ENCODE data around the gene ZBP1. TPM values are rescaled to one million over a fixed set of nuclear protein-coding genes. Genes with fewer than 3 reads are reported as not detected.

The ZBP1 gene
- total RNA-seq, 1 donor from 2014 or later: not detected

GRCh38 chr20:57595041-57596030, 24.9 kb downstream of the ZBP1 start:
- no peak overlapping the region for H3K4me3 Mint-ChIP-seq (ENCODE audit: unreplicated experiment)
- H3K9me3 Mint-ChIP-seq (ENCODE audit: low read depth): no peaks in the 10 kb centered on the region
- DNase-seq (ENCODE audit: low spot score): no peak
- H3K4me1 Mint-ChIP-seq (ENCODE audit: low read depth): peaks cover 13% of the 10 kb centered on the region
- no peaks in the 10 kb centered on the region for H3K36me3 Mint-ChIP-seq (ENCODE audit: low read depth)
- no peak overlapping the region for H3K27ac Mint-ChIP-seq (ENCODE audit: unreplicated experiment)
- no peak for TF ChIP-seq CTCF (IDR thresholded peaks at IDR 0.05)
- H3K27me3 Mint-ChIP-seq (ENCODE audit: low read depth): peaks cover 1% of the 10 kb centered on the region

- no peak for DNase-seq (ENCODE audit: low spot score)
- Mint-ChIP-seq H3K27ac (ENCODE audit: unreplicated experiment) (no peak overlapping the region), H3K36me3 (ENCODE audit: low read depth) (no peaks in the 10 kb centered on the region), H3K4me3 (ENCODE audit: unreplicated experiment) (no peak overlapping the region), H3K27me3 (ENCODE audit: low read depth) (peaks cover 1% of the 10 kb centered on the region), H3K4me1 (ENCODE audit: low read depth) (peaks cover 10% of the 10 kb centered on the region), H3K9me3 (ENCODE audit: low read depth) (no peaks in the 10 kb centered on the region)
- TF ChIP-seq CTCF (IDR thresholded peaks at IDR 0.05): peak; percentile 97
Observed at GRCh38 chr20:57594092-57594951, 25.9 kb downstream of the ZBP1 start.

GRCh38 chr20:57593134-57593886, 26.9 kb downstream of the ZBP1 start:
- H3K4me1 Mint-ChIP-seq (ENCODE audit: low read depth): peaks cover 10% of the 10 kb centered on the region
- no peak for DNase-seq (ENCODE audit: low spot score)
- no peaks in the 10 kb centered on the region for H3K9me3 Mint-ChIP-seq (ENCODE audit: low read depth)
- no peaks in the 10 kb centered on the region for H3K36me3 Mint-ChIP-seq (ENCODE audit: low read depth)
- H3K27ac Mint-ChIP-seq (ENCODE audit: unreplicated experiment): no peak overlapping the region
- H3K27me3 Mint-ChIP-seq (ENCODE audit: low read depth): peaks cover 1% of the 10 kb centered on the region
- H3K4me3 Mint-ChIP-seq (ENCODE audit: unreplicated experiment): no peak overlapping the region
- no peak for TF ChIP-seq CTCF (IDR thresholded peaks at IDR 0.05)

GRCh38 chr20:57592263-57593092, 27.7 kb downstream of the ZBP1 start:
- DNase-seq (ENCODE audit: low spot score): peak; percentile 49
- H3K27ac Mint-ChIP-seq (ENCODE audit: unreplicated experiment): no peak overlapping the region
- H3K4me3 Mint-ChIP-seq (ENCODE audit: unreplicated experiment): no peak overlapping the region
- H3K27me3 Mint-ChIP-seq (ENCODE audit: low read depth): peaks cover 1% of the 10 kb centered on the region
- H3K4me1 Mint-ChIP-seq (ENCODE audit: low read depth): peaks cover 6% of the 10 kb centered on the region
- no peak for TF ChIP-seq CTCF (IDR thresholded peaks at IDR 0.05)
- H3K36me3 Mint-ChIP-seq (ENCODE audit: low read depth): no peaks in the 10 kb centered on the region
- peaks cover 2% of the 10 kb centered on the region for H3K9me3 Mint-ChIP-seq (ENCODE audit: low read depth)
